ENCODE results near the gene SLC37A1. TPM values are rescaled to one million over a fixed set of nuclear protein-coding genes. Genes with fewer than 3 reads are reported as not detected.

SLC37A1 gene
- total RNA-seq, 2 donors from 2014 or later: 98.5 to 118 TPM

GRCh38 chr21:42621166-42621818, 107.6 kb downstream of the SLC37A1 start:
- no peak for TF ChIP-seq CTCF (IDR thresholded peaks at IDR 0.05)
- DNase-seq: peak; percentile 42
- H3K27ac ChIP-seq: no peak overlapping the region
- intact Hi-C loops (cut with DNase I): no loop called here
- no peak overlapping the region for H3K4me3 ChIP-seq
- H3K4me1 ChIP-seq: no peaks in the 10 kb centered on the region
- H3K9ac ChIP-seq (ENCODE audit: low read depth in 2 of 2, low read length in 2 of 2): no peak overlapping the region
- H3K9me3 ChIP-seq: no peaks in the 10 kb centered on the region
- no peaks in the 10 kb centered on the region for H3K27me3 ChIP-seq
- no peaks in the 10 kb centered on the region for H3K36me3 ChIP-seq

- intact Hi-C loops (cut with DNase I): no loop called here
- no peak overlapping the region for H3K9ac ChIP-seq (ENCODE audit: low read depth in 2 of 2, low read length in 2 of 2)
- TF ChIP-seq CTCF (IDR thresholded peaks at IDR 0.05): no peak
- no peaks in the 10 kb centered on the region for H3K36me3 ChIP-seq
- no peak overlapping the region for H3K4me3 ChIP-seq
- H3K27me3 ChIP-seq: no peaks in the 10 kb centered on the region
- no peak for DNase-seq
- no peak overlapping the region for H3K27ac ChIP-seq
- no peaks in the 10 kb centered on the region for H3K4me1 ChIP-seq
- no peaks in the 10 kb centered on the region for H3K9me3 ChIP-seq
These were observed 108.1 kb downstream of the SLC37A1 start for GRCh38 chr21:42621819-42622177.

GRCh38 chr21:42622284-42622683, 108.6 kb downstream of the SLC37A1 start:
- Histone ChIP-seq H3K27me3 (no peaks in the 10 kb centered on the region), H3K36me3 (no peaks in the 10 kb centered on the region), H3K4me1 (no peaks in the 10 kb centered on the region), H3K27ac (no peak overlapping the region), H3K9me3 (no peaks in the 10 kb centered on the region), H3K9ac (ENCODE audit: low read depth in 2 of 2, low read length in 2 of 2) (no peak overlapping the region), H3K4me3 (no peak overlapping the region)
- intact Hi-C loops (cut with DNase I): no loop called here
- DNase-seq: no peak
- TF ChIP-seq CTCF (IDR thresholded peaks at IDR 0.05): no peak

- DNase-seq: no peak
- H3K4me1 ChIP-seq: no peaks in the 10 kb centered on the region
- H3K36me3 ChIP-seq: no peaks in the 10 kb centered on the region
- TF ChIP-seq CTCF (IDR thresholded peaks at IDR 0.05): no peak
- no peaks in the 10 kb centered on the region for H3K9me3 ChIP-seq
- no peak overlapping the region for H3K4me3 ChIP-seq
- H3K9ac ChIP-seq (ENCODE audit: low read depth in 2 of 2, low read length in 2 of 2): no peak overlapping the region
- H3K27ac ChIP-seq: no peak overlapping the region
- intact Hi-C loops (cut with DNase I): no loop called here
- H3K27me3 ChIP-seq: no peaks in the 10 kb centered on the region
These were observed 110.0 kb downstream of the SLC37A1 start for GRCh38 chr21:42623694-42624093.

GRCh38 chr21:42624095-42624790, 110.6 kb downstream of the SLC37A1 start:
- Histone ChIP-seq H3K4me3 (no peak overlapping the region), H3K9me3 (no peaks in the 10 kb centered on the region), H3K27me3 (no peaks in the 10 kb centered on the region), H3K36me3 (no peaks in the 10 kb centered on the region), H3K9ac (ENCODE audit: low read depth in 2 of 2, low read length in 2 of 2) (no peak overlapping the region), H3K27ac (no peak overlapping the region), H3K4me1 (no peaks in the 10 kb centered on the region)
- intact Hi-C loops (cut with DNase I): no loop called here
- DNase-seq: peak; percentile 78
- TF ChIP-seq CTCF (IDR thresholded peaks at IDR 0.05): no peak

Data from colonic mucosa (tissue), 4 donors.